GM12874 (cell line): ENCODE results near the gene NADSYN1.

Source experiments
- TF ChIP-seq, protein P1 (sequence below): IDR thresholded peaks from 2 replicates; pipeline ENCODE4 v1.5.1; 2011; ENCODE audit warnings: low read depth, mild to moderate bottlenecking, control low read depth, low read length, moderate library complexity; ENCODE audit not compliant: insufficient read depth

The NADSYN1 gene

DNA sequence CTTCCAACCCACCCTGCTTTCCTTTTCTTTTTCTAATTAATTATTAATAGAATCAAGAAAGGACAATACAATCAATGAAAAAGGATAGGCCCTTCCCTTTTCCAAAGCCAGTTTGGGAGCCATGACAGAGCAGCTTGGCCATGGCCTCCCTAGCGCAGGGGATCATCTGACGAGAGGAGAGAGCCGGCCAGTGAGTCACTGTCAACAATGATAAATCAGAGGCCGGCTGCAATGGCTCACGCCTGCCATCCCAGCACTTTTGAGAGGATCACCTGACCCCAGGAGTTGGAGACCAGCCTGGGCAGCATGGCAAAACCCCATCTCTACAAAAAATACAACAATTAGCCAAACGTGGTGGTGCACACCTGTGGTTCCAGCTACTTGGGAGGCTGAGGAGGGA, 46.5 kb downstream of the NADSYN1 start:
- TF ChIP-seq, protein P1, sequence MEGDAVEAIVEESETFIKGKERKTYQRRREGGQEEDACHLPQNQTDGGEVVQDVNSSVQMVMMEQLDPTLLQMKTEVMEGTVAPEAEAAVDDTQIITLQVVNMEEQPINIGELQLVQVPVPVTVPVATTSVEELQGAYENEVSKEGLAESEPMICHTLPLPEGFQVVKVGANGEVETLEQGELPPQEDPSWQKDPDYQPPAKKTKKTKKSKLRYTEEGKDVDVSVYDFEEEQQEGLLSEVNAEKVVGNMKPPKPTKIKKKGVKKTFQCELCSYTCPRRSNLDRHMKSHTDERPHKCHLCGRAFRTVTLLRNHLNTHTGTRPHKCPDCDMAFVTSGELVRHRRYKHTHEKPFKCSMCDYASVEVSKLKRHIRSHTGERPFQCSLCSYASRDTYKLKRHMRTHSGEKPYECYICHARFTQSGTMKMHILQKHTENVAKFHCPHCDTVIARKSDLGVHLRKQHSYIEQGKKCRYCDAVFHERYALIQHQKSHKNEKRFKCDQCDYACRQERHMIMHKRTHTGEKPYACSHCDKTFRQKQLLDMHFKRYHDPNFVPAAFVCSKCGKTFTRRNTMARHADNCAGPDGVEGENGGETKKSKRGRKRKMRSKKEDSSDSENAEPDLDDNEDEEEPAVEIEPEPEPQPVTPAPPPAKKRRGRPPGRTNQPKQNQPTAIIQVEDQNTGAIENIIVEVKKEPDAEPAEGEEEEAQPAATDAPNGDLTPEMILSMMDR = no peak

DNA sequence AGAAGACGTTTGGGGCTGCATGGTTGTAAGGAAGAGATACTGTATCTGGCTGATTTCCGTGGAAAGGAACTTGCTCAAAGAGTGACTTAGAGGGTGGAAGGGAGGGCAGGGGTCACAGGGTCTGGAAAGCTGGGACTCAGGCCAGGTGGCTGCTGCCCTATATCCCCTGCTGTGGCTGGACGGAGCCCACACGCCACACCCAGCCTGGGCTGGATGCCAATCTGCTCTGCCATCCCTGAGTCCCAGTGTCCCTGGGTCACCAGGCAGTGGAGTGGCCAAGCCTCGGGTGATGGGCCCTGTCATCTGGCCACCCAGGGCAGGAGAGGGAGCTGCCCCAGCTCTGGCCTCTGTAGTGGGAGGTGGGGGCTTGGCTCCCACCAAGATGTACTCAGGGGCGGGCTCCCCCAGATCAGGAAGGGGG, 47.6 kb downstream of the NADSYN1 start:
- TF ChIP-seq, protein P1 = no peak

DNA sequence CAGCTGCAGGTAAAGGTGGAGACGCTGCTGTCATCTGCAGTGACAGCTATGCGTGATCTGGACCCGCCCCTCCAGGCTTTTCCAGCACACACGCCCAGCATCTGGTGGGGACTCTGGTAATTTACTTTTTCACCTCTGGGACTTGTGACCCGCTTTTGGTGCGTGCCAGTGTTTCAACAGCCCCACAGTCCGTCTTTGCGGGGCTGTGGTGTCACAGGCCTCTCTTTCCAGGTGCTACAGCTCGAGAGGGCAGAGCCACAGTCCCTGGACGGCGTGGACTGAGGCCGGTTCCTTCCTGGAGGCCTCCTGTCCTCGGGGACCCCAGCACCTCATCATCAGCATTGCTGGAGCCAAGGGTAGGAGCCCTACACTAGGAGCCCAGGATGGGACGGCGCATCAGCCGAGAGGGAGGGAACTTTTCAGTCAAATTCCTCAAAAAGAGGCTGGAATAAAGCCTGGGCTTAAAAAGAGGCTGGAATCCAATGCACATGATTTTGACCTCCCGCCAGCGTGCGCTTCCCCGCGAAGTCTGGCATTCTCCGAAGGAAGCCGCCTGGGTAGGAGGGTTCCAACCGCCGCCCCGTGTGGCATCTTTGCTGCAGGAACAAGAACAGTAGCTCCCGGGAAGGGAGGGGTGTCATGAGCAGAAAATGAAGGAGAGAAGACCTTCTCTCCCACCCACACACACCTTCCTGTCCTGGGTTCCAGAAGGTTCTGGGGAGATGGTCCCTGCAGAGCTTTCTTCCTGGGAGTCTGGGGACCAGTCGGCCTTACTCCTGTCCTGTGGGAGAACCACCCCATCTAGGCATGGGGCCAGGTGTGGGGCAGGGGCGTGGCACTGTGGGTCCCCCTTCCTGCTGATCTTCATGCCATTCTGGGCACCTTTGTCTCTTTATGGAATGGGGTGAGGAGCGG, 48.3 kb downstream of the NADSYN1 start:
- TF ChIP-seq, protein P1 = no peak

DNA sequence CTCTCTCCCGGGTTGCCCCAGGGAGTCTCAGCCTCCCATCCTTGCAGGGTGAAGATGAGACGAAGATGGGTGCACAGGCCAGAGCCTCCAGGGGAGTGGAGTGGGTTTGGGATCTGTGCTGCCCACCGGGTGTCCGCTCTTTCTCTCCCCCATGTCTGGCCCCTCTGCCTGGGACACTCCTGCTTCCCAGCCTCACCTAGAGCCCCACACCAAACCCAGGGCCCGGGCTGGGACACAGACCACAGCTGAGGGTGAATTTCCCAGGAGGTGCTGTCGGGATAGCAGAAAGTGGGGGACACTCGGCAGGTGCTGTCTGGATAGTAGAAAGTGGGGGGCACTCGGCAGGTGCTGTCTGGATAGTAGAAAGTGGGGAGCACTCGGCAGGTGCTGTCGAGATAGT, 49.0 kb downstream of the NADSYN1 start:
- TF ChIP-seq, protein P1 = no peak

DNA sequence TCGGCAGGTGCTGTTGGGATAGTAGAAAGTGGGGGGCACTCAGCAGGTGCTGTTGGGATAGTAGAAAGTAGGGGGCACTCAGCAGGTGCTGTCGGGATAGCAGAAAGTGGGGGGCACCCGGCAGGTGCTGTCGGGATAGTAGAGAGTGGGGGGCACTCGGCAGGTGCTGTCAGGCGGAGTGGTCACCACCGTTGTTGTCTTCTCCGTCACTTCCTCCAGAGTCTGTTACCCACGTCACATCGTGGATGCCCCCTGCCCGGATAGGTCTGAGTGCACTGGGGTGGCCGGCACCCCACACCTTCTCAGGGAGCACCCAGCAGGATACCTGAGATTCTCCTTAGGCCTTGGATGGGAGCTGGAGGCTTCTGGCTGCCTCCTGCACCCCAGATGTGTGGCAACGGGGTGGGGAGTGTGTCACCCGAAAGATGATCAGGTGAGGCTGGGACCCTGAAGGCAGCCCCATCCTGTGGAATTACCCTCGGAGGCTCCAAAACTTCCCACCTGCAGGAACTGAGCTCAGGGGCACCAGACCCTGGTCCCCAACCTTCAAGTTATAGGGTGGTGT, 50.0 kb downstream of the NADSYN1 start:
- TF ChIP-seq, protein P1 = no peak

DNA sequence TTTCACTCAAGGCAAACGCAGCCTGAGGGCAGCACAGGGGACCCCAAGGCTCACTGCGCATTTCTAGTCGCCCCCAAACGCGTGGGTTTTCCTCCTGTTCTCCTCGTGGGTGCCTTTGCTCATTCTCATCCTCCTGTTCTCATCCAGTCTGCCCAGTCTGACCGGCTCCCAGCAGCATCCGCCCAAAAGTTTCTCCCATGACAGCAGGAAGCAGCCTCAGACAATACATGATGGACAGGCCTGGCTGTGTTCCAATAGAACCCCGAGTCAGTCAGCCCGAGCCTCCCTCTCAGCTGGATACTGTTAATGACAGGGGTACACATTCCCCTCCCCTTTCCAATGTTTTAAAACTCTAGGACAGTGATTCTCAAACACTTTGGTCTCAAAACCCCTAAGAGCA, 51.5 kb downstream of the NADSYN1 start:
- TF ChIP-seq, protein P1 = no peak

DNA sequence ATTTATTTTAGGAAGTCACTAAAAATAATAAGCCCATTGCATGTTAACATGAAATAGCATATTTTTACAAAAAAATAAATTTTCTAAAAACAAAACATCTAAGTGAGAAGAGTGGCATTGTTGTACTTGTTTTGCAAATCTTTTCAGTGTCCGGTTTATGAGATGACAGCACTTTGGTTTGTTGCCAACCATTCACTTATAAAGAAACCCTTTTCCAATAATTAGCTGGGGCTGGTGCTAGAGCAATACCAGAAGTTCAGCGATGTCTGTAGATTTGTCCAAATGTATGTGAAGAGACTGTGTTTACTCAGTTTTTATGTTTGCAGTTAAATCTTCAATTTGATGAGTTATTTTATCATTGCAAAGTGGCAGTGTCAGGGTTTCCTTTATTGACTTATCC, 52.0 kb downstream of the NADSYN1 start:
- TF ChIP-seq, protein P1 = no peak
